Neural cell (in vitro differentiated cells): ENCODE data around the gene STEAP1. TPM values are rescaled to one million over a fixed set of nuclear protein-coding genes. Genes with fewer than 3 reads are reported as not detected.

Experiments used
- H2AFZ ChIP-seq: fragments of 200-600, 300-800 bp; sonication (generic), shearing (Covaris generic); 2 replicates; pipeline ENCODE4 v1.6.0; 2014; ENCODE audit warnings: low read depth, mild to moderate bottlenecking, antibody characterized with exemption, low read length, moderate library complexity
- H3F3A ChIP-seq: fragments of 200-600 bp; shearing (Covaris generic); 2 replicates; pipeline ENCODE4 v1.6.1; 2016; ENCODE audit warnings: mild to moderate bottlenecking, moderate library complexity, mixed read lengths, antibody characterized with exemption, low read length; ENCODE audit not compliant: insufficient read depth, poor library complexity, severe bottlenecking
- H3K27ac ChIP-seq: fragments of 200-600, 300-800 bp; sonication (generic), shearing (Covaris generic); 2 replicates; pipeline ENCODE4 v1.5.1; 2014; ENCODE audit warnings: mild to moderate bottlenecking, low read length, moderate library complexity
- H3K27me3 ChIP-seq: fragments of 300-800, 200-600 bp; sonication (generic), shearing (Covaris generic); 2 replicates; pipeline ENCODE4 v1.6.0; 2014; ENCODE audit warnings: mild to moderate bottlenecking, low read depth, low read length, moderate library complexity; ENCODE audit not compliant: insufficient read depth
- H3K36me3 ChIP-seq: fragments of 300-800, 200-600 bp; sonication (generic), shearing (Covaris generic); 2 replicates; pipeline ENCODE4 v1.5.1; 2014; ENCODE audit warnings: mild to moderate bottlenecking, antibody characterized with exemption, low read length, moderate library complexity; ENCODE audit not compliant: insufficient read depth
- H3K4me2 ChIP-seq: fragments of 300-800, 200-600 bp; sonication (generic), shearing (Covaris generic); 2 replicates; pipeline ENCODE4 v1.6.0; 2014; ENCODE audit warnings: mild to moderate bottlenecking, low read length
- H3K4me3 ChIP-seq: fragments of 300-800, 200-600 bp; sonication (generic), shearing (Covaris generic); 2 replicates; pipeline ENCODE4 v1.5.1; 2014; ENCODE audit warnings: mild to moderate bottlenecking, low read length, moderate library complexity
- H3K79me2 ChIP-seq: fragments of 200-600 bp; shearing (Covaris generic); replicated peaks from 2 replicates; pipeline ENCODE4 v1.6.0; 2014; ENCODE audit warnings: mild to moderate bottlenecking, low read length, moderate library complexity; ENCODE audit not compliant: insufficient read depth
- H3K9ac ChIP-seq: fragments of 300-800, 200-600 bp; sonication (generic), shearing (Covaris generic); 2 replicates; pipeline ENCODE4 v1.6.1; 2016; ENCODE audit warnings: mild to moderate bottlenecking, low read length, mixed read lengths
- H3K9me2 ChIP-seq: fragments of 200-600 bp; shearing (Covaris generic); 2 replicates; pipeline ENCODE4 v1.6.1; 2016; ENCODE audit warnings: mild to moderate bottlenecking, low read length, mixed read lengths; ENCODE audit not compliant: insufficient read depth
- H3K9me3 ChIP-seq: fragments of 200-600, 300-800 bp; sonication (generic), shearing (Covaris generic); 2 replicates; pipeline ENCODE4 v1.6.1; 2016; ENCODE audit warnings: mild to moderate bottlenecking, mixed run types, low read length, moderate library complexity, mixed read lengths
- H4K20me1 ChIP-seq: fragments of 200-600 bp; shearing (Covaris generic); 2 replicates; pipeline ENCODE4 v1.6.1; 2016; ENCODE audit warnings: mild to moderate bottlenecking, mixed run types; ENCODE audit not compliant: insufficient read depth
- EP300 ChIP-seq: fragments of 450-650 bp; conservative IDR thresholded peaks from 2 replicates; pipeline ENCODE4 v1.6.1; 2014; ENCODE audit warnings: antibody characterized with exemption, mild to moderate bottlenecking, moderate library complexity; ENCODE audit not compliant: poor library complexity, severe bottlenecking
- EZH2 ChIP-seq: fragments of 200-600, 300-800 bp; shearing (Covaris generic), sonication (generic); IDR thresholded peaks from 2 replicates; pipeline ENCODE4 v1.6.1; 2014; ENCODE audit warnings: antibody characterized with exemption, low read length, borderline replicate concordance, mild to moderate bottlenecking; ENCODE audit not compliant: insufficient read depth, poor library complexity, severe bottlenecking
- MXI1 ChIP-seq: fragments of 450-650 bp; conservative IDR thresholded peaks from 2 replicates; pipeline ENCODE4 v1.6.1; 2014; ENCODE audit warnings: antibody characterized with exemption, mild to moderate bottlenecking; ENCODE audit not compliant: poor library complexity, severe bottlenecking
- POLR2AphosphoS5 ChIP-seq: IDR thresholded peaks from 2 replicates; pipeline ENCODE4 v1.6.1; 2012
- RAD21 ChIP-seq: fragments of 450-650 bp; conservative IDR thresholded peaks from 2 replicates; pipeline ENCODE4 v1.6.1; 2014; ENCODE audit warnings: antibody characterized with exemption, mild to moderate bottlenecking, moderate library complexity
- SMC3 ChIP-seq: fragments of 450-650 bp; conservative IDR thresholded peaks from 2 replicates; pipeline ENCODE4 v1.6.1; 2014; ENCODE audit warnings: antibody characterized with exemption, mild to moderate bottlenecking, moderate library complexity; ENCODE audit not compliant: poor library complexity
- TAF1 ChIP-seq: IDR thresholded peaks from 2 replicates; pipeline ENCODE4 v1.6.1; 2012; ENCODE audit warnings: low read depth
- polyA plus RNA-seq: library from polyadenylated mRNA; depleted of rRNA; stranded (reverse); fragments of >200 nt; gene quantifications from 2 replicates; pipeline ENCODE4 v1.2.3, GENCODE V29; 2014
- TF ChIP-seq, protein P1 (sequence below): fragments of 450-650 bp; IDR thresholded peaks from 2 replicates; pipeline ENCODE4 v1.5.1; 2014; ENCODE audit warnings: antibody characterized with exemption, mild to moderate bottlenecking, moderate library complexity; ENCODE audit not compliant: poor library complexity, severe bottlenecking
- TF ChIP-seq, protein P2 (sequence below): IDR thresholded peaks from 2 replicates; pipeline ENCODE4 v1.6.1; 2012; ENCODE audit warnings: borderline replicate concordance

Gene STEAP1
- polyA plus RNA-seq, 1 donor from 2014 or later: not detected

- Histone ChIP-seq H2AFZ (no peak overlapping the region), H3K9me2 (no peaks in the 10 kb centered on the region), H3K9ac (no peak overlapping the region), H3K4me2 (no peak overlapping the region), H3F3A (no peaks in the 10 kb centered on the region), H4K20me1 (no peaks in the 10 kb centered on the region), H3K79me2 (no peaks in the 10 kb centered on the region), H3K27ac (no peak overlapping the region), H3K9me3 (no peaks in the 10 kb centered on the region), H3K4me3 (no peak overlapping the region), H3K36me3 (no peaks in the 10 kb centered on the region), H3K27me3 (no peaks in the 10 kb centered on the region)
- TF ChIP-seq, protein P1, sequence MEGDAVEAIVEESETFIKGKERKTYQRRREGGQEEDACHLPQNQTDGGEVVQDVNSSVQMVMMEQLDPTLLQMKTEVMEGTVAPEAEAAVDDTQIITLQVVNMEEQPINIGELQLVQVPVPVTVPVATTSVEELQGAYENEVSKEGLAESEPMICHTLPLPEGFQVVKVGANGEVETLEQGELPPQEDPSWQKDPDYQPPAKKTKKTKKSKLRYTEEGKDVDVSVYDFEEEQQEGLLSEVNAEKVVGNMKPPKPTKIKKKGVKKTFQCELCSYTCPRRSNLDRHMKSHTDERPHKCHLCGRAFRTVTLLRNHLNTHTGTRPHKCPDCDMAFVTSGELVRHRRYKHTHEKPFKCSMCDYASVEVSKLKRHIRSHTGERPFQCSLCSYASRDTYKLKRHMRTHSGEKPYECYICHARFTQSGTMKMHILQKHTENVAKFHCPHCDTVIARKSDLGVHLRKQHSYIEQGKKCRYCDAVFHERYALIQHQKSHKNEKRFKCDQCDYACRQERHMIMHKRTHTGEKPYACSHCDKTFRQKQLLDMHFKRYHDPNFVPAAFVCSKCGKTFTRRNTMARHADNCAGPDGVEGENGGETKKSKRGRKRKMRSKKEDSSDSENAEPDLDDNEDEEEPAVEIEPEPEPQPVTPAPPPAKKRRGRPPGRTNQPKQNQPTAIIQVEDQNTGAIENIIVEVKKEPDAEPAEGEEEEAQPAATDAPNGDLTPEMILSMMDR: no peak
- no peak for TF ChIP-seq POLR2AphosphoS5
- no peak for TF ChIP-seq MXI1
- TF ChIP-seq, protein P2, sequence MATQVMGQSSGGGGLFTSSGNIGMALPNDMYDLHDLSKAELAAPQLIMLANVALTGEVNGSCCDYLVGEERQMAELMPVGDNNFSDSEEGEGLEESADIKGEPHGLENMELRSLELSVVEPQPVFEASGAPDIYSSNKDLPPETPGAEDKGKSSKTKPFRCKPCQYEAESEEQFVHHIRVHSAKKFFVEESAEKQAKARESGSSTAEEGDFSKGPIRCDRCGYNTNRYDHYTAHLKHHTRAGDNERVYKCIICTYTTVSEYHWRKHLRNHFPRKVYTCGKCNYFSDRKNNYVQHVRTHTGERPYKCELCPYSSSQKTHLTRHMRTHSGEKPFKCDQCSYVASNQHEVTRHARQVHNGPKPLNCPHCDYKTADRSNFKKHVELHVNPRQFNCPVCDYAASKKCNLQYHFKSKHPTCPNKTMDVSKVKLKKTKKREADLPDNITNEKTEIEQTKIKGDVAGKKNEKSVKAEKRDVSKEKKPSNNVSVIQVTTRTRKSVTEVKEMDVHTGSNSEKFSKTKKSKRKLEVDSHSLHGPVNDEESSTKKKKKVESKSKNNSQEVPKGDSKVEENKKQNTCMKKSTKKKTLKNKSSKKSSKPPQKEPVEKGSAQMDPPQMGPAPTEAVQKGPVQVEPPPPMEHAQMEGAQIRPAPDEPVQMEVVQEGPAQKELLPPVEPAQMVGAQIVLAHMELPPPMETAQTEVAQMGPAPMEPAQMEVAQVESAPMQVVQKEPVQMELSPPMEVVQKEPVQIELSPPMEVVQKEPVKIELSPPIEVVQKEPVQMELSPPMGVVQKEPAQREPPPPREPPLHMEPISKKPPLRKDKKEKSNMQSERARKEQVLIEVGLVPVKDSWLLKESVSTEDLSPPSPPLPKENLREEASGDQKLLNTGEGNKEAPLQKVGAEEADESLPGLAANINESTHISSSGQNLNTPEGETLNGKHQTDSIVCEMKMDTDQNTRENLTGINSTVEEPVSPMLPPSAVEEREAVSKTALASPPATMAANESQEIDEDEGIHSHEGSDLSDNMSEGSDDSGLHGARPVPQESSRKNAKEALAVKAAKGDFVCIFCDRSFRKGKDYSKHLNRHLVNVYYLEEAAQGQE: no peak
- TF ChIP-seq RAD21: no peak
- TF ChIP-seq SMC3: no peak
- no peak for TF ChIP-seq EP300
- TF ChIP-seq EZH2: no peak
Measured at GRCh38 chr7:90172121-90172520, 17.9 kb downstream of the STEAP1 start.

DNA sequence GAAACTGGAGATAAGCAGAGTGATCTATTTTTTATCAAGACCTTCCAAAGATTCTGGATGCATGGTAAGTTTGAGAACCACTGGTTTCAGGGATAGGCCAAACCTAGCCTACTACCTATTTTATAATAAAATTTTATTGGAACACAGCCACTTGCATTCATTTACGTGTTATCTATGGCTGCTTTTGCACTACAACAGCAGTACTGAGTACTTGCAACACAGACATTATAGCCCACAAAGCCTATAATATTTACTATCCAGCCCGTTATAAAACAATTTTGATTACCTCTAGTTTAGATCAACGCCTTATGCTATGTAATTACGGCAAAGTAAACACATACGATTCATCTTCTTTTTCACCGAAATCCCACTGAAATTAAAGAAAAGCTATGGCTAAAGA, 18.4 kb downstream of the STEAP1 start:
- Histone ChIP-seq H2AFZ (no peak overlapping the region), H3K4me2 (no peak overlapping the region), H3K9me3 (no peaks in the 10 kb centered on the region), H3K4me3 (no peak overlapping the region), H3K36me3 (no peaks in the 10 kb centered on the region), H3K9me2 (no peaks in the 10 kb centered on the region), H3F3A (no peaks in the 10 kb centered on the region), H3K9ac (no peak overlapping the region), H3K27ac (no peak overlapping the region), H3K79me2 (no peaks in the 10 kb centered on the region), H3K27me3 (no peaks in the 10 kb centered on the region), H4K20me1 (no peaks in the 10 kb centered on the region)
- TF ChIP-seq EZH2: no peak
- TF ChIP-seq POLR2AphosphoS5: no peak
- TF ChIP-seq, protein P1: no peak
- no peak for TF ChIP-seq RAD21
- no peak for TF ChIP-seq MXI1
- TF ChIP-seq SMC3: no peak
- TF ChIP-seq TAF1: no peak
- TF ChIP-seq, protein P2: no peak
- TF ChIP-seq EP300: no peak
